ENCODE data around the gene GPR84.
"Not testable (repeated sequence)": the region's sequence is repeated elsewhere in the genome, so short reads cannot be mapped to it uniquely, and the experiment has no call there.

GPR84 gene

GRCh38 chr12:54360717-54361456 is 3.4 kb downstream of the GPR84 start:
- H3K27me3 ChIP-seq (ENCODE audit: control insufficient read depth in 1 of 2, insufficient read depth in 2 of 2, low read length in 2 of 2) = no peaks in the 10 kb centered on the region
- H3K36me3 ChIP-seq (ENCODE audit: control insufficient read depth in 2 of 2, insufficient read depth in 2 of 2, low read length in 2 of 2) = no peaks in the 10 kb centered on the region
- H3K27ac ChIP-seq (ENCODE audit: low read length) = peak overlapping the region; percentile 18
- H3K4me3 ChIP-seq (ENCODE audit: low read length in 2 of 2) = no peak overlapping the region
- peaks cover 19% of the 10 kb centered on the region for H3K4me1 ChIP-seq (ENCODE audit: control insufficient read depth, insufficient read depth, low read length)
- peak overlapping the region in 1 of 2 donors; percentile 4 for H3K9ac ChIP-seq (ENCODE audit: low read length in 2 of 2)
- no peaks in the 10 kb centered on the region for H3K9me3 ChIP-seq (ENCODE audit: control insufficient read depth in 2 of 2, low read length in 2 of 2)

DNA sequence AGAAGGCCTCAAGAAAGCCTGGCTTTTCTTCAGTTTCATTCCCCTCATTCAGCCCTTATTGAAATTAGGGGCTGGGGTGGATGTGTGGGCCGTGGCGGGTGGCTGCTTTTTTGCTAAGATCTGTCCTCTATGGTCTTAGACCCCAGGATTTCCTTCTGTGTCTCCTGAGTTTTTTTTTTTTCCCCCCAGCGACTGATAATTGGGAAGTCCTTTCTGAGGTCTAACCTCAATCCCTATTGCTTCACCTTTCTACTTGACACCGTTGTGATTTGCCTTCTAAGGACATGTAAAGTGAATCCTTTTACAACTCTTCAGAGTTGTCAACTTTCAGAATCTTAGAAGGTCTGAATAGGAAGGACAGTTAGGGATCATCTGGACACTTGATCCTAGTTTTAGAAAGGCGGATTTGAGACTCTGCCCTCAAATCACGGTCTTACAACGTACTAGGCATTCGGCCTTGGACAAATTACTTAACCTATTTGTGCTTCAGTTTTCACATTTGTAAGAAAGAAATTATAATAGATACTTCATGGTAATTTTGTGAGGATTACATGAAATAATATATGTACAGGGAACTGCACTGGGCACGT is 4.4 kb downstream of the GPR84 start:
- no peaks in the 10 kb centered on the region for H3K9me3 ChIP-seq (ENCODE audit: control insufficient read depth in 2 of 2, low read length in 2 of 2)
- peak overlapping the region; percentile 91 to 95 for H3K4me3 ChIP-seq (ENCODE audit: low read length in 2 of 2)
- H3K36me3 ChIP-seq (ENCODE audit: control insufficient read depth in 2 of 2, insufficient read depth in 2 of 2, low read length in 2 of 2) = no peaks in the 10 kb centered on the region
- H3K27ac ChIP-seq (ENCODE audit: low read length) = peak overlapping the region; percentile 91
- peaks cover 19% of the 10 kb centered on the region for H3K4me1 ChIP-seq (ENCODE audit: control insufficient read depth, insufficient read depth, low read length)
- peak overlapping the region; percentile 77 to 84 for H3K9ac ChIP-seq (ENCODE audit: low read length in 2 of 2)
- H3K27me3 ChIP-seq (ENCODE audit: control insufficient read depth in 1 of 2, insufficient read depth in 2 of 2, low read length in 2 of 2) = no peaks in the 10 kb centered on the region

GRCh38 chr12:54358945-54359761 is 5.1 kb downstream of the GPR84 start:
- H3K4me1 ChIP-seq (ENCODE audit: control insufficient read depth, insufficient read depth, low read length) = peaks cover 19% of the 10 kb centered on the region
- H3K4me3 ChIP-seq (ENCODE audit: low read length in 2 of 2) = peak overlapping the region; percentile 91 to 95
- no peaks in the 10 kb centered on the region for H3K36me3 ChIP-seq (ENCODE audit: control insufficient read depth in 2 of 2, insufficient read depth in 2 of 2, low read length in 2 of 2)
- no peaks in the 10 kb centered on the region for H3K27me3 ChIP-seq (ENCODE audit: control insufficient read depth in 1 of 2, insufficient read depth in 2 of 2, low read length in 2 of 2)
- H3K9me3 ChIP-seq (ENCODE audit: control insufficient read depth in 2 of 2, low read length in 2 of 2) = no peaks in the 10 kb centered on the region
- peak overlapping the region; percentile 91 for H3K27ac ChIP-seq (ENCODE audit: low read length)
- H3K9ac ChIP-seq (ENCODE audit: low read length in 2 of 2) = peak overlapping the region; percentile 90 to 92

- H3K4me1 ChIP-seq (ENCODE audit: control insufficient read depth, insufficient read depth, low read length) = peaks cover 22% of the 10 kb centered on the region
Measured at GRCh38 chr12:54358191-54358944, 5.9 kb downstream of the GPR84 start.

DNA sequence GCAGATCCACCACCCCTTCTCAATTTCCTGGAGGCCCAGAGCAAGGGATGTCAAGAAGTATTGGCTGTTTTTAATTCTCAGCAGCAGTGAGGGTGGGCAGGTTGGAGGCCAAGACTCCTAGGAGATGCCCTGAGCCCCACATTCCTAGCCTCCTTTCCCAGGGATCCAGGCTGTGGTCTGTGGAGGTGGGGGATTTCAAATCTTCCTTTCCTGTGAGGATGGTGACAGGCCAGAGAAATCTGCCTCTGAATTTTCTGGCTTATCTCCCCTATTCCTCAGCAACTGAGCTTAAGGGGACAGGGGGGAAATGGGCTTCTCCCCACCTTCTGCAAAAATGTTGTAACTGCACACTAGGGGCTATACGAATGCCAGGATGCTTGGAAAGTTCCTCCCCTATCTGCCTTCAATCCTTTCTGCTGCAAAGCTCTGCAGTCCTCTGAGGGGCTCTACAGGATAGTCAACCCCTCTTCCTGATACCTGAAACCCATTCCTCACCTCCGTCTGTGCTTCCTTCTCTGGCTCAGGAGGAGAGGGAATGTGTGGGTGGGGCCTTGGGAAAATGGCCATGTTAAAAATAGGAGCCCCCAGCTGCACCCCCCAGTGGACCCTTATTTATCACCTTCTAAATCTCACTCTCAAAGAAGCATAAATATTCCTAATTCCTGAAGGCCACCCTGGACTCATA is 6.6 kb downstream of the GPR84 start:
- Histone ChIP-seq H3K9me3 (ENCODE audit: control insufficient read depth in 2 of 2, low read length in 2 of 2) (no peaks in the 10 kb centered on the region), H3K9ac (ENCODE audit: low read length in 2 of 2) (peak overlapping the region in 1 of 2 donors; percentile 92), H3K4me3 (ENCODE audit: low read length in 2 of 2) (peak overlapping the region; percentile 91 to 95), H3K36me3 (ENCODE audit: control insufficient read depth in 2 of 2, insufficient read depth in 2 of 2, low read length in 2 of 2) (no peaks in the 10 kb centered on the region), H3K27me3 (ENCODE audit: control insufficient read depth in 1 of 2, insufficient read depth in 2 of 2, low read length in 2 of 2) (no peaks in the 10 kb centered on the region), H3K4me1 (ENCODE audit: control insufficient read depth, insufficient read depth, low read length) (peaks cover 29% of the 10 kb centered on the region), H3K27ac (ENCODE audit: low read length) (no peak overlapping the region)

More at GRCh38 chr12:54358191-54358944, 5.9 kb downstream of the GPR84 start:
- H3K27ac ChIP-seq (ENCODE audit: low read length) = peak overlapping the region; percentile 91
- H3K4me3 ChIP-seq (ENCODE audit: low read length in 2 of 2) = peak overlapping the region; percentile 91 to 95
- no peaks in the 10 kb centered on the region for H3K27me3 ChIP-seq (ENCODE audit: control insufficient read depth in 1 of 2, insufficient read depth in 2 of 2, low read length in 2 of 2)
- H3K9ac ChIP-seq (ENCODE audit: low read length in 2 of 2) = peak overlapping the region; percentile 90 to 92
- H3K36me3 ChIP-seq (ENCODE audit: control insufficient read depth in 2 of 2, insufficient read depth in 2 of 2, low read length in 2 of 2) = no peaks in the 10 kb centered on the region
- H3K9me3 ChIP-seq (ENCODE audit: control insufficient read depth in 2 of 2, low read length in 2 of 2) = no peaks in the 10 kb centered on the region

- Histone ChIP-seq H3K9me3 (ENCODE audit: control insufficient read depth in 2 of 2, low read length in 2 of 2) (no peaks in the 10 kb centered on the region), H3K36me3 (ENCODE audit: control insufficient read depth in 2 of 2, insufficient read depth in 2 of 2, low read length in 2 of 2) (no peaks in the 10 kb centered on the region), H3K9ac (ENCODE audit: low read length in 2 of 2) (no peak overlapping the region), H3K27me3 (ENCODE audit: control insufficient read depth in 1 of 2, insufficient read depth in 2 of 2, low read length in 2 of 2) (no peaks in the 10 kb centered on the region), H3K27ac (ENCODE audit: low read length) (no peak overlapping the region), H3K4me1 (ENCODE audit: control insufficient read depth, insufficient read depth, low read length) (peaks cover 36% of the 10 kb centered on the region), H3K4me3 (ENCODE audit: low read length in 2 of 2) (no peak overlapping the region)
Measured at GRCh38 chr12:54356951-54357356, 7.3 kb downstream of the GPR84 start.

GRCh38 chr12:54356228-54356627 is 8.1 kb downstream of the GPR84 start:
- Histone ChIP-seq H3K36me3 (ENCODE audit: control insufficient read depth in 2 of 2, insufficient read depth in 2 of 2, low read length in 2 of 2) (peaks cover 0 to 1% of the 10 kb centered on the region in 2 donors), H3K9me3 (ENCODE audit: control insufficient read depth in 2 of 2, low read length in 2 of 2) (no peaks in the 10 kb centered on the region), H3K27me3 (ENCODE audit: control insufficient read depth in 1 of 2, insufficient read depth in 2 of 2, low read length in 2 of 2) (no peaks in the 10 kb centered on the region), H3K9ac (ENCODE audit: low read length in 2 of 2) (no peak overlapping the region), H3K27ac (ENCODE audit: low read length) (no peak overlapping the region), H3K4me1 (ENCODE audit: control insufficient read depth, insufficient read depth, low read length) (peaks cover 38% of the 10 kb centered on the region), H3K4me3 (ENCODE audit: low read length in 2 of 2) (no peak overlapping the region)

- no peak overlapping the region for H3K9ac ChIP-seq (ENCODE audit: low read length in 2 of 2)
Measured at GRCh38 chr12:54355104-54355815, 9.0 kb downstream of the GPR84 start.

DNA sequence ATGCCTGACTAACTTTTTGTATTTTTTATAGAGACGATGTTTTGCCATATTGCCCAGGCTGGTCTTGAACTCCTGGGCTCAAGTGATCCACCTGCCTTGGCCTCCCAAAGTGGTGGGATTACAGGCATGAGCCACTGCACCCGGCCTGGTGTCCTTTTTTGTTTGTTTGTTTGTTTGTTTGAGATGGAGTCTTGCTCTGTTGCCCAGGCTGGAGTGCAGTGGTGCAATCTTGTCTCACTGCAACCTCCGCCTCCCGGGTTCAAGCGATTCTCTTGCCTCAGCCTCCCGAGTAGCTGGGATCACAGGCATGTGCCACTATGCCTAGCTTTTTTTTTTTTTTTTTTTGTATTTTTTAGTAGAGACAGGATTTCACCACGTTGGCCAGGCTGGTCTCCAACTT is 10.0 kb downstream of the GPR84 start:
- H3K4me3 ChIP-seq (ENCODE audit: low read length in 2 of 2); H3K27ac ChIP-seq (ENCODE audit: low read length); H3K9me3 ChIP-seq (ENCODE audit: control insufficient read depth in 2 of 2, low read length in 2 of 2); H3K27me3 ChIP-seq (ENCODE audit: control insufficient read depth in 1 of 2, insufficient read depth in 2 of 2, low read length in 2 of 2); H3K9ac ChIP-seq (ENCODE audit: low read length in 2 of 2): not testable (repeated sequence)
- Histone ChIP-seq H3K36me3 (ENCODE audit: control insufficient read depth in 2 of 2, insufficient read depth in 2 of 2, low read length in 2 of 2) (peaks cover 12 to 19% of the 10 kb centered on the region in 2 donors), H3K4me1 (ENCODE audit: control insufficient read depth, insufficient read depth, low read length) (peaks cover 30% of the 10 kb centered on the region)

More at GRCh38 chr12:54355104-54355815, 9.0 kb downstream of the GPR84 start:
- Histone ChIP-seq H3K4me3 (ENCODE audit: low read length in 2 of 2) (no peak overlapping the region), H3K27me3 (ENCODE audit: control insufficient read depth in 1 of 2, insufficient read depth in 2 of 2, low read length in 2 of 2) (no peaks in the 10 kb centered on the region), H3K9me3 (ENCODE audit: control insufficient read depth in 2 of 2, low read length in 2 of 2) (no peaks in the 10 kb centered on the region), H3K4me1 (ENCODE audit: control insufficient read depth, insufficient read depth, low read length) (peaks cover 35% of the 10 kb centered on the region), H3K27ac (ENCODE audit: low read length) (no peak overlapping the region), H3K36me3 (ENCODE audit: control insufficient read depth in 2 of 2, insufficient read depth in 2 of 2, low read length in 2 of 2) (peaks cover 4 to 10% of the 10 kb centered on the region in 2 donors)
